GM12891 (cell line): ENCODE measurements around the gene ERICH6B.

Source experiments
- DNase-seq: peaks from one replicate; pipeline ENCODE4 v3.0.0; 2011; ENCODE audit warnings: low spot score; ENCODE audit not compliant: insufficient read length
- FAIRE-seq: peaks from 2 replicates; lab custom pipeline; 2011; peaks lifted over from hg19 to GRCh38; lab: Jason Lieb, UNC
- PAX5 ChIP-seq: IDR thresholded peaks from 2 replicates; pipeline ENCODE4 v1.6.1; 2011; ENCODE audit warnings: low read length, moderate library complexity, mild to moderate bottlenecking; ENCODE audit not compliant: insufficient read depth, severe bottlenecking
- POLR2A ChIP-seq: IDR thresholded peaks from 2 replicates; pipeline ENCODE4 v1.6.1; 2011; ENCODE audit warnings: low read depth, low read length, control low read depth
- POLR2AphosphoS5 ChIP-seq: IDR thresholded peaks from 2 replicates; pipeline ENCODE4 v1.6.1; 2011; ENCODE audit warnings: low read depth, low read length, control low read depth
- POU2F2 ChIP-seq: IDR thresholded peaks from 2 replicates; pipeline ENCODE4 v1.6.1; 2011; ENCODE audit warnings: low read depth, mild to moderate bottlenecking, control low read depth, low read length, moderate library complexity
- SPI1 ChIP-seq: IDR thresholded peaks from 2 replicates; pipeline ENCODE4 v1.6.1; 2011; ENCODE audit warnings: low read depth, low read length, control low read depth
- TAF1 ChIP-seq: IDR thresholded peaks from 2 replicates; pipeline ENCODE4 v1.6.1; 2011; ENCODE audit warnings: low read depth, low read length, control low read depth

The ERICH6B gene

GRCh38 chr13:45582408-45583076 lies 33.0 kb downstream of the ERICH6B start:
- DNase-seq (no peak), FAIRE-seq (no peak)
- TF ChIP-seq POLR2A = no peak
- no peak for TF ChIP-seq PAX5
- no peak for TF ChIP-seq TAF1
- TF ChIP-seq POU2F2 = no peak
- TF ChIP-seq SPI1 = no peak
- TF ChIP-seq POLR2AphosphoS5 = no peak

GRCh38 chr13:45576466-45576865 lies 39.1 kb downstream of the ERICH6B start:
- FAIRE-seq = no peak
- no peak for TF ChIP-seq SPI1
- TF ChIP-seq TAF1 = no peak
- no peak for TF ChIP-seq POLR2AphosphoS5
- TF ChIP-seq POU2F2 = no peak
- no peak for TF ChIP-seq POLR2A
- no peak for TF ChIP-seq PAX5
- no peak for DNase-seq

GRCh38 chr13:45575830-45576180 lies 39.7 kb downstream of the ERICH6B start:
- DNase-seq (no peak), FAIRE-seq (no peak)
- TF ChIP-seq PAX5 = no peak
- no peak for TF ChIP-seq TAF1
- TF ChIP-seq POLR2A = no peak
- TF ChIP-seq SPI1 = no peak
- no peak for TF ChIP-seq POLR2AphosphoS5
- TF ChIP-seq POU2F2 = no peak

- TF ChIP-seq PAX5 (no peak), POU2F2 (no peak), POLR2A (no peak), SPI1 (no peak), TAF1 (no peak), POLR2AphosphoS5 (no peak)
- FAIRE-seq (no peak), DNase-seq (no peak)
Measured at GRCh38 chr13:45575146-45575829, 40.3 kb downstream of the ERICH6B start.

GRCh38 chr13:45565331-45565730 lies 50.2 kb downstream of the ERICH6B start:
- no peak for DNase-seq
- TF ChIP-seq POLR2A = no peak
- no peak for TF ChIP-seq TAF1
- no peak for TF ChIP-seq PAX5
- no peak for TF ChIP-seq POLR2AphosphoS5
- TF ChIP-seq SPI1 = no peak
- no peak for TF ChIP-seq POU2F2
- no peak for FAIRE-seq

- TF ChIP-seq PAX5 (no peak), POU2F2 (no peak), POLR2AphosphoS5 (no peak), POLR2A (no peak), TAF1 (no peak), SPI1 (no peak)
- FAIRE-seq = no peak
- no peak for DNase-seq
Measured at GRCh38 chr13:45564133-45564776, 51.3 kb downstream of the ERICH6B start.

GRCh38 chr13:45554604-45555109 lies 60.9 kb downstream of the ERICH6B start:
- FAIRE-seq (no peak), DNase-seq (no peak)
- no peak for TF ChIP-seq SPI1
- TF ChIP-seq POU2F2 = no peak
- TF ChIP-seq POLR2A = no peak
- no peak for TF ChIP-seq TAF1

- no peak for DNase-seq
- TF ChIP-seq TAF1 (no peak), POLR2AphosphoS5 (no peak), POLR2A (no peak), POU2F2 (no peak), PAX5 (no peak), SPI1 (no peak)
- FAIRE-seq = no peak
Measured at GRCh38 chr13:45548281-45548680, 67.3 kb downstream of the ERICH6B start.

- no peak for TF ChIP-seq PAX5
- TF ChIP-seq POU2F2 = no peak
- no peak for TF ChIP-seq POLR2A
- no peak for TF ChIP-seq POLR2AphosphoS5
- TF ChIP-seq TAF1 = no peak
- no peak for TF ChIP-seq SPI1
- no peak for DNase-seq
- no peak for FAIRE-seq
Measured at GRCh38 chr13:45546410-45546765, 69.2 kb downstream of the ERICH6B start.

- TF ChIP-seq POLR2A (no peak), POLR2AphosphoS5 (no peak), TAF1 (no peak), SPI1 (no peak), POU2F2 (no peak)
- DNase-seq (no peak), FAIRE-seq (no peak)
Measured at GRCh38 chr13:45545686-45546409, 69.7 kb downstream of the ERICH6B start.
